GM19455 (cell line): ENCODE data around the gene HLA-DMB.
A peak's percentile ranks its signal among the peaks of the same experiment; 100 is the strongest.

Experiments
- ATAC-seq: cut with Tn5 transposase; IDR thresholded peaks from one replicate; pipeline ENCODE4 v1.9.1; 2021; ENCODE audit not compliant: unreplicated experiment

HLA-DMB gene

DNA sequence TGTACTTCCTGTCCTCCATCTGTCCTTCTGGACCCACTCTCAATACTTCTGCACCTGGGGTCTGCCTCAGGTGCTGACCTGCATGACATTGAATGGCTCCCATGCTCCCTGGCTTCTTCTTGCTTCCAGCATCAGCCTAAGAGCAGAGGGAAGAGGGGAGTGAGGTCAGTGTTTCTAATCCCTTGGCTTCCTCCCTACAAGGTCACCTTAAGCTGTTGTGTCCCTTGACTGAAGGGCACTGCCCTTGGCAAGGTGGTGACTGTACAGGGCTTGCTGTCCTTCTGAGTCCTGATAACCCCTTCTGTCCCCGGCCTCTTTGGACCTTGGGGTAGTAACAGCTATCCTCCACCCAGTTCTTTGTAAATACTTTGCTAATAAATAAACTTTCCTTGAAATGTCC lies 9.6 kb downstream of the HLA-DMB start:
- no peak for ATAC-seq

DNA sequence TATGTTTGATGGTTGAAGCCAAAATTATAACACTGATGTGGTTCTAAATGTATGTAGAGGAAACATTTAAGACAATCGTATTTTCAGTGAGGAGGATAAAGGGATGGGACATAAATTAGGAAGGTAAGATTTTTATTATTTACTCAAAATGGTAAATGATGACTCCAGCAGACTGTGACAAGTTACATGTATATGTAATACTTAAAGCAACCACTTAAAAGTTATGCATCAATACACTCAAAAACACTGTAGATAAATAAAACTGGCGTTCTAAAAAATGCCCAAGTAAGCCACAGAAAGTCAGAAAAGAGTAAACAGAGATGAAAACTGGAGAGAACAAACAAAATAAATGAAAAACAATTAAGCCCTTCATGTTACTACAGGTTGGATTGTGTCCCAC lies 18.7 kb downstream of the HLA-DMB start:
- ATAC-seq, result no peak

GRCh38 chr6:32920715-32921114 lies 20.1 kb downstream of the HLA-DMB start:
- ATAC-seq, result no peak

GRCh38 chr6:32912951-32913350 lies 27.9 kb downstream of the HLA-DMB start:
- ATAC-seq, result no peak

DNA sequence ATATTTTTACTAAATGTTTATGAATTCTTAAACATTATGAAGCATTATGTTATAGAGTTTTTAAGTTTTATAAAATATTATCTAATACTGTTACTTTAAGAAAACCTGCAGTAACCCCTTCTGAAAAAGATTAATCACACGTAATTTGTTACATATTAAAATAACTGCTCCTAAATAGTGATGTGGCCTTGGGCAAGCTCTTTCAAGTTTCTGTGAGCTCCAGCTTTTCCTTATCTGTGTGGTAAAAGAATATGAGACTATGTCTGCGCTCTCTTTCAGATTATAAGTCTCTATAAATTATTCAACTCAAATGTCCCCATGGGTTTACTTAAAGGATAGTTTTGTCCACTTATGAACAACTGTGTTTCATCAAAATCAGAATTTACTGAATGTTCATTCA lies 31.9 kb downstream of the HLA-DMB start:
- no peak for ATAC-seq

- no peak for ATAC-seq
Observed at GRCh38 chr6:32906539-32906938, 34.3 kb downstream of the HLA-DMB start.

DNA sequence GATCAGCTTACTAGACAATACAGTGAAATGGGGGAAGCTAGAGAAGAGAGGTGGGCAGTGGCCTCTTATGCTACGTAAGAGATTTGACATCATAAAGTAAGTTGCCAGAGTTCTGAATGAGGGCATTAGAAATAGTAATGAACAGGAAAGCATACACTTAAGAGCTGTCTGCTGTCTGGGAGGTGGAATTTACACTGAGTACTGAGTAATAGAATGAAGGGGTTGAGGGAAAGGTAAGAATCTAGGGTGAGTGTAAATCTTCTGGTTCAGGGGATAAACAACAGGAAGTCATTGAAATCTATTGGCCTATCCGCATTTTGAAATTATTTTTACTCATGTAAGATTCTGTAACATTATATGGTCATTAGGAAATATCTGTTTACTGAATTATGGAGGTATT lies 35.8 kb downstream of the HLA-DMB start:
- ATAC-seq, result no peak

DNA sequence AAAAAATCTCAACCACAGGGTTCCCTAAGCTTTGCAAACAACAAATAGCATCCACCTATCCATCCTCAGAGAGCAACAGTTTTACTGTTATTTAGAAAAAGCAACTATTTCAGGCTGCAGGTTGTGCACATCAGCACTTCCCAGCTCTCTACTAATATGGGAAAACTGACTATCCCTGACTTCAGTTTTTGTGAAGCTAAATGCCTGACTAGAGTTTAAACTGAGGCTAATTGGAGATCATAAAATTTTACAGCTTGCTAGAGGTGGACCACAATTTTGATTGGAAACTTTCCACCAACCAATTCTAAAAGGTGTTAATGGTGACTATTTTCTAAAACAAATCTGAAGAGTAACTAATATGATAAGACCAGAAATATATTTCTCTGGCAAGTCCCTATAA lies 36.9 kb downstream of the HLA-DMB start:
- ATAC-seq, result no peak

DNA sequence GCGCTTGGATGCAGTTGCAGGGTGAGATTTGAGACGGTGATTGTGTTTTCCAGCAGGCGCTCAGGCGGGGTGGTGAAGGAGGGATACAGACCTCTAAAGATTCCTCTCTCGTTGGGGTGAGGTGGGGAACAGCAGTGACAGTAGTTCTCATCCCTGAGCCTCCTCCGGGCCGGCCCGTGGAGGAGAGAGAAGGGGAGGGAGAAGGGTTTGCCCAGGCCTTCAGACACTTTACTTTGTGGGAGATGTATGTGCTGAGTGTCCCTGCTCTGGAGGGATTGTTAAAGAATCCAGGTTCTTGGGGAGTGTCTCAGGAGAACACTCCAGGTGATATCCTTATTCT lies 45.9 kb downstream of the HLA-DMB start:
- ATAC-seq, result peak; percentile 12

GRCh38 chr6:32894085-32895005 lies 46.5 kb downstream of the HLA-DMB start:
- ATAC-seq, result peak; percentile 95

DNA sequence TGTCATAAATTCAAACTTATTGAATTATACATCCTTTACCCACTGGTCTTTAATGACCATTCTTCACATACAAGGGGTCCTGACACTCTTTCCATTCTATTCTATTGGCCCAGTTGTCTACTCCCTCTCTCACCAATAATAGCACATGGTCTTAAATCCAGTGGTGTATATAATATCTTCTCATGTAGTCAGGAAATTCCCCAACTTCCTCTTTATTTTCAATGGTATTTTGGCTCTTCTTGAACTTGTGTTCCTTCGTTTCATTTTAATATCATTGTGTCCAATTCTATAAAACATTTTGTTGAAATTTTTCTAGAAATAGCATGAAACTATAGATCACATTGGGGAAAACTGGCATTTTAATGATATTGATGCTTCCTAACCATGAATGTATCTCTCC lies 50.0 kb downstream of the HLA-DMB start:
- ATAC-seq, result no peak

DNA sequence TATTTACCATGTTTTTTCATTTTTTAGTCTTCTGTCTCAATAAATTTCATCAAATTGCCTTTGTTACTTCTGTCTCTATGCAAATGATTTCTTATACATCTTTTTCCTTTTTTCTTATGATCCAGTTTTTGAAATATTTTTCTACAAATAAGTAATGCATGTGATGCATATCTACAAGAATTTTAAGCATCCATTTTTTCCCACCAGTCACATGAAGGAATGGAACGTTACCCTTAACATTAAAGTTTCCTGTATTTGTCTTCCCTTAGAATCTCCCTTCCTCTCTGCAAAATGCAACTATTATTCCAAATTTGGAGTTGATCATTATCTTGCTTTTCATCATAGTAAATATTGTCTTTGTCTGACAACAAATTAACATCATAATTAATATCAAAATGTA lies 51.3 kb downstream of the HLA-DMB start:
- no peak for ATAC-seq

GRCh38 chr6:32888576-32888975 lies 52.3 kb downstream of the HLA-DMB start:
- no peak for ATAC-seq

GRCh38 chr6:32887616-32888015 lies 53.2 kb downstream of the HLA-DMB start:
- no peak for ATAC-seq

DNA sequence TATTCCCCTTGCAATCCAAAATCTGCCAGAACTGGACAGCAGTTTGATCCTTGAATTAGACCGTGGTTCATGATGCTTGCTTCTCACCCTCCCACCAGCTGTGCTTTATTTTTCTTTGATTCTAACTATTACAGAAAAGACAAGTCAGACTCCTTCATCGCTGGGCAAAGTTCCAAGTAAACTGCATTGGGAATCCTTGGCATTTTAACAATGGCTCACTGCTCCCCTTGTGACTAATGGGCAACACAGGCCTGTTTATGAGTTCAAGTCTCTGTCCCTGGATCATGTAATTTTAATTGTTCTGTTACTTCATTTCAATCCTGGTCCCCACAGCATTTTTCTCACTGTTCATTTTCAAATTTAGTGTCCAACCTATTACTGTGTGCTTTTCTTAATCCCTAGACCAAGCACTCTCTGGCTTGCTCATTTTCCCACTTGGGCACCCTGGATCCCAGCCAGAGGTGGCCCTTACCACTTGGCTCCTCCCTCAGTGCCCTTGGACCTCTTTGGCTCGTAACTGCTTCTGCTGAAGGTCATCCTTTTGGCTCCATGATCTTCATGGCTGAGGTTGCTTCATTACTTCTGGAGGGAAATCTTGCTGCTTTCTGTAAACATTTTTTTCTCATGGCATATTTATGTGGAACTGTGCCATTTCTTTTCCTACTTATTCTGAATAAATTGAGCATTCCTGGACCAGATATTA lies 54.0 kb downstream of the HLA-DMB start:
- ATAC-seq, result no peak

GRCh38 chr6:32885698-32886286 lies 55.0 kb downstream of the HLA-DMB start:
- ATAC-seq, result no peak
